ENCODE data around the gene CTNND1.

- no peak for TF ChIP-seq ZNF639 (CRISPR knock-in tag; conservative IDR thresholded peaks at IDR 0.05 in 1 of 2, IDR thresholded peaks at IDR 0.05 in 1 of 2)
- no peak for TF ChIP-seq GABPB1 (CRISPR knock-in tag; IDR thresholded peaks at IDR 0.05)
- no peak for TF ChIP-seq POLR2AphosphoS5 (IDR thresholded peaks at IDR 0.05; ENCODE audit: control insufficient read depth, insufficient read depth, low read depth, low read length)
- TF ChIP-seq NFRKB (IDR thresholded peaks at IDR 0.05; ENCODE audit: low read depth), result no peak
- no peak for TF ChIP-seq EZH2 (IDR thresholded peaks at IDR 0.05; ENCODE audit: borderline replicate concordance, low read depth, low read length)
Measured at GRCh38 chr11:57867966-57868365, 106.4 kb downstream of the CTNND1 start.

All from K562 (cell line).